ENCODE results near the gene SHB.

DNA sequence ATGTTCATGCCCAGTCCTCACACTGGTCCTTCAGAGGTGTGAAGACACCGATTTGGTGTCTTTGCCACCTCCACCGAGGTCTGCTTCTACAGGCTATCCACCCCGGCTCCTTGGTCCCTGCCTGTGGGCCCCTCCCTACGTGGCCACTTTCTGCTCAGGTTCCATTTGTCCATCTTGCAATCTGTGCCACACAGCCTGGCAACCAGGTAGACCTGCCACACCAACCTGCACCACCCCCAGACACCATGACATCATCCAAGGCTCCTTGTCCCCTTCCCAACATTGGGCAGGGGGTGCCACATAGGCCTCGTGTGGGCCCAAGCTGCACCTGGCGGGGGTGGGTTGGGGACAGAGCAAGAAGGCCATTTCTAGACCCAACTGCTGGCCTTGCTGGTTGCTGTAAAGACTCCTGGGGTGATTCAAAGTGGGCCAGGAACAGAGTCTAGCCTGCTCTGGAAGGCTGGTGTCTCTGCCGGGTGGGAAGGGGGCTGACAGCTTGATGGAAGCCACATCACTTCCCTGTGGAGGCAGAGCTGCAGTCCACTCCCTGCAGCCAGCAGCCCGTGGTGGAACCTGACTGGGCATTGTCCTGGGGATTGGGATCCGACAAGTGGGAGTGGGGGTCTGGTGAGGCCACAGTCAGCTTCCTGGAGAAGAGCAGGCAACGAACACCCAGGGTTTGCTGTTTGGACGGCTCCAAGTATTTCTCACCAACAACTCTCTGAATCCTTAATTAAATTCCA is 99.3 kb downstream of the SHB start:
- TF ChIP-seq, protein P1, sequence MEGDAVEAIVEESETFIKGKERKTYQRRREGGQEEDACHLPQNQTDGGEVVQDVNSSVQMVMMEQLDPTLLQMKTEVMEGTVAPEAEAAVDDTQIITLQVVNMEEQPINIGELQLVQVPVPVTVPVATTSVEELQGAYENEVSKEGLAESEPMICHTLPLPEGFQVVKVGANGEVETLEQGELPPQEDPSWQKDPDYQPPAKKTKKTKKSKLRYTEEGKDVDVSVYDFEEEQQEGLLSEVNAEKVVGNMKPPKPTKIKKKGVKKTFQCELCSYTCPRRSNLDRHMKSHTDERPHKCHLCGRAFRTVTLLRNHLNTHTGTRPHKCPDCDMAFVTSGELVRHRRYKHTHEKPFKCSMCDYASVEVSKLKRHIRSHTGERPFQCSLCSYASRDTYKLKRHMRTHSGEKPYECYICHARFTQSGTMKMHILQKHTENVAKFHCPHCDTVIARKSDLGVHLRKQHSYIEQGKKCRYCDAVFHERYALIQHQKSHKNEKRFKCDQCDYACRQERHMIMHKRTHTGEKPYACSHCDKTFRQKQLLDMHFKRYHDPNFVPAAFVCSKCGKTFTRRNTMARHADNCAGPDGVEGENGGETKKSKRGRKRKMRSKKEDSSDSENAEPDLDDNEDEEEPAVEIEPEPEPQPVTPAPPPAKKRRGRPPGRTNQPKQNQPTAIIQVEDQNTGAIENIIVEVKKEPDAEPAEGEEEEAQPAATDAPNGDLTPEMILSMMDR (IDR thresholded peaks at IDR 0.05; ENCODE audit: poor library complexity), result no peak
- TF ChIP-seq EZH2 (IDR thresholded peaks at IDR 0.05; ENCODE audit: borderline replicate concordance) (no peak), EZH2phosphoT487 (IDR thresholded peaks at IDR 0.05; ENCODE audit: low read depth, severe bottlenecking, unreplicated experiment) (no peak)
